MCF 10A (cell line): ENCODE data around the gene TMEM223. TPM values are rescaled to one million over a fixed set of nuclear protein-coding genes. Genes with fewer than 3 reads are reported as not detected.

ENCODE experiments used
- BruUV-seq: library from RNA; stranded (reverse); fragments of 400-500 nt; replicated peaks from 2 replicates; lab custom pipeline; 2021; lab: Mats Ljungman, UMichigan
- CTCF ChIA-PET: fragments of 300-600 bp; sonication (Branson Sonifier 250); formaldehyde crosslinking; extraction: SDS; loops from one replicate; lab custom pipeline; 2021; ENCODE audit warnings: antibody characterized with exemption, inconsistent platforms; lab: Yijun Ruan, JAX
- POLR2A ChIA-PET: fragments of 300-600, 350-650 bp; sonication (Branson Sonifier 250); formaldehyde crosslinking; extraction: SDS; loops from one replicate; lab custom pipeline; 2020; ENCODE audit warnings: antibody characterized with exemption, inconsistent platforms; lab: Yijun Ruan, JAX
- DNase-seq: peaks from one replicate; pipeline ENCODE4 v3.0.0-alpha.2; 2018; ENCODE audit not compliant: unreplicated experiment
- H3K27ac Mint-ChIP-seq: one replicate; pipeline ENCODE4 v1.8.0; 2022; ENCODE audit warnings: mild to moderate bottlenecking, low read depth, mixed read lengths; ENCODE audit not compliant: unreplicated experiment
- H3K27me3 Mint-ChIP-seq: one replicate; pipeline ENCODE4 v1.8.0; 2022; ENCODE audit warnings: mixed read lengths; ENCODE audit not compliant: insufficient read depth, unreplicated experiment
- H3K36me3 Mint-ChIP-seq: one replicate; pipeline ENCODE4 v1.8.0; 2022; ENCODE audit warnings: mild to moderate bottlenecking, moderate library complexity, mixed read lengths; ENCODE audit not compliant: insufficient read depth, unreplicated experiment
- H3K4me1 Mint-ChIP-seq: one replicate; pipeline ENCODE4 v1.8.0; 2022; ENCODE audit warnings: mixed read lengths; ENCODE audit not compliant: insufficient read depth, unreplicated experiment
- H3K4me3 Mint-ChIP-seq: one replicate; pipeline ENCODE4 v1.8.0; 2022; ENCODE audit warnings: mild to moderate bottlenecking, moderate library complexity, mixed read lengths; ENCODE audit not compliant: unreplicated experiment
- H3K9me3 Mint-ChIP-seq: one replicate; pipeline ENCODE4 v1.8.0; 2022; ENCODE audit warnings: mixed read lengths; ENCODE audit not compliant: unreplicated experiment
- intact Hi-C: fragments of 100-400 bp; cut with micrococcal nuclease; formaldehyde crosslinking; loops from 2 replicates; pipeline ENCODE4 v1.14.1; 2022
- total RNA-seq: library from RNA; stranded (reverse); gene quantifications from 2 replicates; pipeline ENCODE4 v1.2.3, GENCODE V29; 2022
- TF ChIP-seq, protein P1 (sequence below): fragments of 200-600 bp; IDR thresholded peaks from one replicate; pipeline ENCODE4 v1.8.0; 2022; ENCODE audit warnings: antibody characterized with exemption, mild to moderate bottlenecking; ENCODE audit not compliant: unreplicated experiment

TMEM223 gene
- total RNA-seq, 1 experiment from 2014 or later, result 9.6 TPM

- peaks cover 74% of the 10 kb centered on the region for H3K36me3 Mint-ChIP-seq
Observed at GRCh38 chr11:62787005-62787759, 4.6 kb downstream of the TMEM223 start, which contains the start of gene TMEM179B. TSS of gene TMEM179B (plus strand) at chr11:62787402. CDS start at chr11:62787432, 30 bp downstream.

DNA sequence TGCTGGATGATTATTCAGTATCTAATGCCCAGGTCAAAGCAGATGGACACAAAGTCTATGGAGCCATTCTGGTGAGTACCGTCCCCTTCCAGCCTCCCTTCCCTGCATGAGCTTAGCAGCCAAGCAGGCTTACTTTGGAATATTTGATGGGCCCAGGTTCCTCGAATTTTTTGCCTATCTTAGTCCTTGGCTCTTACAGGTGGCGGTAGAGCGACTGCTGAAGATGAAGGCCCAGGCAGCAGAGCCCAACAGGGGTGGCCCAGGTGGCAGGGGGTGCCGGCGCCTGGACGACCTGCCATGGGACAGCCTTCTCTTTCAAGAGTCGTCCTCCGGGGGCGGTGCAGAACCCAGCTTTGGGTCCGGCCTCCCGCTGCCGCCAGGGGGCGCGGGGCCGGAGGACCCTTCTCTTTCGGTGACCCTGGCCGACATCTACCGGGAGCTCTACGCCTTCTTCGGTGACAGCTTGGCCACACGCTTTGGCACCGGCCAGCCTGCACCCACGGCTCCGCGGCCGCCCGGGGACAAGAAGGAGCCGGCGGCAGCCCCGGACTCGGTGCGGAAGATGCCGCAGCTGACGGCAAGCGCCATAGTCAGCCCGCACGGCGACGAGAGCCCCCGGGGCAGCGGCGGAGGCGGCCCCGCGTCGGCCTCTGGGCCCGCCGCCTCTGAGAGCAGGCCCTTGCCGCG lies 5.3 kb downstream of the TMEM223 start:
- peak overlapping the region; percentile 93 for H3K27ac Mint-ChIP-seq
- H3K36me3 Mint-ChIP-seq, result peaks cover 69% of the 10 kb centered on the region

More at GRCh38 chr11:62787005-62787759, 4.6 kb downstream of the TMEM223 start, which contains the start of gene TMEM179B:
- Mint-ChIP-seq H3K4me1 (peaks cover 15% of the 10 kb centered on the region), H3K9me3 (no peaks in the 10 kb centered on the region), H3K4me3 (peak within 1 kb of the TSS; percentile 90), H3K27me3 (no peaks in the 10 kb centered on the region), H3K27ac (peak within 1 kb of the TSS; percentile 93)
- CTCF ChIA-PET, result interaction anchor here (0.6 to 4.7 kb wide), 43 partner anchors 8 to 1436 kb away, joined by 3 to 47 read pairs (median 4); partner anchors contain the start of genes POLR2G, TAF6L, UQCC3 and ZBTB3
- intact Hi-C loops, result loop anchor here (1.0 to 5.0 kb wide), 3 partner anchors 54 to 95 kb away; partner anchors contain the start of gene SLC3A2
- no TSS peak for BruUV-seq
- POLR2A ChIA-PET, result interaction anchor here (0.5 to 8.2 kb wide), 41 partner anchors 9 to 1636 kb away, joined by 3 to 163 read pairs (median 6); partner anchors contain the start of genes B3GAT3, C11orf98, CSKMT and EEF1G
- TF ChIP-seq, protein P1, sequence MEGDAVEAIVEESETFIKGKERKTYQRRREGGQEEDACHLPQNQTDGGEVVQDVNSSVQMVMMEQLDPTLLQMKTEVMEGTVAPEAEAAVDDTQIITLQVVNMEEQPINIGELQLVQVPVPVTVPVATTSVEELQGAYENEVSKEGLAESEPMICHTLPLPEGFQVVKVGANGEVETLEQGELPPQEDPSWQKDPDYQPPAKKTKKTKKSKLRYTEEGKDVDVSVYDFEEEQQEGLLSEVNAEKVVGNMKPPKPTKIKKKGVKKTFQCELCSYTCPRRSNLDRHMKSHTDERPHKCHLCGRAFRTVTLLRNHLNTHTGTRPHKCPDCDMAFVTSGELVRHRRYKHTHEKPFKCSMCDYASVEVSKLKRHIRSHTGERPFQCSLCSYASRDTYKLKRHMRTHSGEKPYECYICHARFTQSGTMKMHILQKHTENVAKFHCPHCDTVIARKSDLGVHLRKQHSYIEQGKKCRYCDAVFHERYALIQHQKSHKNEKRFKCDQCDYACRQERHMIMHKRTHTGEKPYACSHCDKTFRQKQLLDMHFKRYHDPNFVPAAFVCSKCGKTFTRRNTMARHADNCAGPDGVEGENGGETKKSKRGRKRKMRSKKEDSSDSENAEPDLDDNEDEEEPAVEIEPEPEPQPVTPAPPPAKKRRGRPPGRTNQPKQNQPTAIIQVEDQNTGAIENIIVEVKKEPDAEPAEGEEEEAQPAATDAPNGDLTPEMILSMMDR, result peak; percentile 40
- peak; percentile 98 for DNase-seq

GRCh38 chr11:62782753-62783152 lies 9.1 kb downstream of the TMEM223 start:
- TF ChIP-seq, protein P1, result no peak
- no peak for DNase-seq
- Mint-ChIP-seq H3K9me3 (no peaks in the 10 kb centered on the region), H3K4me1 (peaks cover 4% of the 10 kb centered on the region), H3K36me3 (peaks cover 59% of the 10 kb centered on the region), H3K27me3 (no peaks in the 10 kb centered on the region), H3K27ac (no peak overlapping the region), H3K4me3 (no peak overlapping the region)
- CTCF ChIA-PET, result no interaction called here
- intact Hi-C loops, result no loop called here
- POLR2A ChIA-PET, result no interaction called here
- no TSS peak for BruUV-seq

More for the DNA sequence above, 5.3 kb downstream of the TMEM223 start:
- no TSS peak for BruUV-seq
- ChIA-PET POLR2A (interaction anchor here (0.8 to 8.2 kb wide), 32 partner anchors 8 to 226 kb away, joined by 3 to 163 read pairs (median 10); partner anchors contain the start of genes B3GAT3, C11orf98, CSKMT and HNRNPUL2), CTCF (interaction anchor here (0.6 to 4.7 kb wide), 40 partner anchors 8 to 1317 kb away, joined by 3 to 47 read pairs (median 4); partner anchors contain the start of genes POLR2G, TAF6L and ZBTB3)
- Mint-ChIP-seq H3K4me3 (peak overlapping the region; percentile 90), H3K4me1 (peaks cover 15% of the 10 kb centered on the region), H3K9me3 (no peaks in the 10 kb centered on the region), H3K27me3 (no peaks in the 10 kb centered on the region)
- TF ChIP-seq, protein P1, result peak; percentile 87
- peak; percentile 88 for DNase-seq
- intact Hi-C loops, result loop anchor here (1.0 to 5.0 kb wide), 5 partner anchors 15 to 96 kb away; partner anchors contain the start of genes SLC3A2 and TAF6L
